Transverse colon (tissue), 4 donors: Measurements from ENCODE around the gene ADH6. TPM values are rescaled to one million over a fixed set of nuclear protein-coding genes. Genes with fewer than 3 reads are reported as not detected.

Experiments used
- DNase-seq: peaks from one replicate; pipeline ENCODE4 v3.0.0-alpha.2; 2019
- H3K27ac ChIP-seq, 4 donors: fragments of 200-600 bp; sonication (generic); 2 replicates each; pipeline ENCODE4 v1.5.1; 2016 to 2018; ENCODE audit warnings: inconsistent platforms in 4 of 4
- H3K27me3 ChIP-seq: fragments of 200-600 bp; sonication (generic); 2 replicates; pipeline ENCODE4 v1.5.1; 2017; ENCODE audit warnings: inconsistent platforms
- H3K36me3 ChIP-seq, 4 donors: fragments of 200-600 bp; sonication (generic); 2 replicates each; pipeline ENCODE4 v1.5.1; 2017 to 2019; ENCODE audit warnings: inconsistent platforms in 4 of 4
- H3K4me1 ChIP-seq, 4 donors: fragments of 200-600 bp; sonication (generic); 2 replicates each; pipeline ENCODE4 v1.5.1; 2017 to 2020; ENCODE audit warnings: inconsistent platforms in 4 of 4
- H3K4me3 ChIP-seq, 4 donors: fragments of 200-600 bp; sonication (generic); 1 replicate in 1 of 4; 2 replicates in 3 of 4; pipeline versions ENCODE4 v1.5.1 to v1.6.1; 2017 to 2019; ENCODE audit warnings: inconsistent platforms in 4 of 4
- H3K9me3 ChIP-seq, 2 donors: fragments of 200-600 bp; sonication (generic); 2 replicates each; pipeline ENCODE4 v1.5.1; 2017 to 2019; ENCODE audit warnings: inconsistent platforms in 2 of 2
- CTCF ChIP-seq, 5 experiments: fragments of 200-600 bp in 3 of 5; fragments of 450-650 bp in 2 of 5; sonication (generic) in 3 of 5; IDR thresholded peaks; 1 replicate in 2 of 5; 2 replicates in 3 of 5; pipeline ENCODE4 v1.5.1; 2016 to 2017; ENCODE audit warnings: antibody characterized with exemption in 5 of 5, inconsistent platforms in 3 of 5, mild to moderate bottlenecking in 2 of 5, moderate library complexity in 1 of 5
- EP300 ChIP-seq: sonication (generic); formaldehyde crosslinking; IDR thresholded peaks from one replicate; pipeline ENCODE4 v1.6.1; 2017; ENCODE audit warnings: antibody characterized with exemption, low read depth
- POLR2A ChIP-seq: fragments of 450-650 bp; IDR thresholded peaks from one replicate; pipeline ENCODE4 v1.6.1; 2016; ENCODE audit warnings: antibody characterized with exemption, mild to moderate bottlenecking, moderate library complexity
- POLR2AphosphoS5 ChIP-seq, 3 donors: sonication (generic); formaldehyde crosslinking; IDR thresholded peaks; one replicate each; pipeline ENCODE4 v1.6.1; 2016; ENCODE audit warnings: antibody characterized with exemption in 3 of 3
- WGBS, 2 donors: methylation state at CpG; one replicate each; pipeline ENCODE4 v1.1.5; 2018; ENCODE audit warnings: low coverage in 1 of 2; 5-methylcytosine and 5-hydroxymethylcytosine counted together
- in situ Hi-C, 4 donors: fragments of 200-750 bp; cut with MboI; loops; one replicate each; pipeline versions ENCODE4 v1.15.0 to v1.15.1; 2017; ENCODE audit warnings: low sequenced_read_pairs in 3 of 4, low pct_ligation_motif_present in 1 of 4, low pct_unique_long_range_greater_than_20kb in 1 of 4
- intact Hi-C: fragments of 100-400 bp; cut with DNase I; formaldehyde crosslinking; loops from one replicate; pipeline ENCODE4 v1.15.1; 2023; ENCODE audit warnings: low total_unique reads
- total RNA-seq, 4 donors: library from RNA; depleted of rRNA; stranded (reverse); fragments of >200 nt; gene quantifications; one replicate each; pipeline ENCODE4 v1.1.0, GENCODE V29; 2016

The ADH6 gene
- total RNA-seq, 4 donors from 2014 or later: 2.0 to 15.2 (median 8.6) TPM

- WGBS, 2 donors: 40 to 43% methylated on average over 1 of the region's 1 CpG
- no peaks in the 10 kb centered on the region for H3K27me3 ChIP-seq
- peak overlapping the region in 1 of 4 donors; percentile 32 for H3K4me3 ChIP-seq
- intact Hi-C loops (no loop called here), in situ Hi-C loops (no loop called here)
- peak overlapping the region; percentile 59 to 76 (median 72) for H3K27ac ChIP-seq
- TF ChIP-seq EP300 (no peak), POLR2AphosphoS5 (IDR thresholded peaks at IDR 0.05) (no peak), CTCF (IDR thresholded peaks at IDR 0.05) (no peak), POLR2A (no peak)
- peaks cover 8 to 31% (median 14%) of the 10 kb centered on the region in 4 donors for H3K4me1 ChIP-seq
- no peaks in the 10 kb centered on the region for H3K36me3 ChIP-seq
- H3K9me3 ChIP-seq: no peaks in the 10 kb centered on the region
- no peak for DNase-seq
These were observed 433 bp upstream of the ADH6 start for GRCh38 chr4:99219479-99219878.

GRCh38 chr4:99215521-99215920, 3.5 kb downstream of the ADH6 start:
- TF ChIP-seq CTCF (IDR thresholded peaks at IDR 0.05) (no peak), EP300 (no peak), POLR2AphosphoS5 (IDR thresholded peaks at IDR 0.05) (no peak), POLR2A (no peak)
- peaks cover 0 to 15% (median 5%) of the 10 kb centered on the region in 4 donors for H3K4me1 ChIP-seq
- in situ Hi-C loops (no loop called here), intact Hi-C loops (no loop called here)
- WGBS, 2 donors: 86 to 92% methylated on average over 3 of the region's 3 CpGs
- DNase-seq: no peak
- no peaks in the 10 kb centered on the region for H3K27me3 ChIP-seq
- no peak overlapping the region for H3K27ac ChIP-seq
- no peak overlapping the region for H3K4me3 ChIP-seq
- H3K36me3 ChIP-seq: no peaks in the 10 kb centered on the region
- H3K9me3 ChIP-seq: no peaks in the 10 kb centered on the region

- in situ Hi-C loops: no loop called here
- no peak for DNase-seq
- intact Hi-C loops: no loop called here
- TF ChIP-seq POLR2A (no peak), EP300 (no peak), POLR2AphosphoS5 (IDR thresholded peaks at IDR 0.05) (no peak), CTCF (IDR thresholded peaks at IDR 0.05) (no peak)
- Histone ChIP-seq H3K27me3 (no peaks in the 10 kb centered on the region), H3K27ac (no peak overlapping the region), H3K4me1 (peaks cover 0 to 10% (median 4%) of the 10 kb centered on the region in 4 donors), H3K36me3 (no peaks in the 10 kb centered on the region), H3K9me3 (no peaks in the 10 kb centered on the region), H3K4me3 (no peak overlapping the region)
These were observed 8.3 kb downstream of the ADH6 start for GRCh38 chr4:99210789-99211188.

GRCh38 chr4:99209671-99210070, 9.4 kb downstream of the ADH6 start:
- Histone ChIP-seq H3K4me3 (no peak overlapping the region), H3K27me3 (no peaks in the 10 kb centered on the region), H3K9me3 (no peaks in the 10 kb centered on the region), H3K4me1 (peaks cover 0 to 22% (median 11%) of the 10 kb centered on the region in 4 donors), H3K27ac (no peak overlapping the region), H3K36me3 (no peaks in the 10 kb centered on the region)
- no peak for TF ChIP-seq POLR2AphosphoS5 (IDR thresholded peaks at IDR 0.05)
- TF ChIP-seq EP300: no peak
- no peak for TF ChIP-seq CTCF (IDR thresholded peaks at IDR 0.05)
- no peak for TF ChIP-seq POLR2A
- intact Hi-C loops (loop anchor here (10.0 kb wide), 1 partner anchor 195 kb away; no protein-coding TSS in a partner anchor), in situ Hi-C loops (loop anchor here in 2 of 4 donors (10.0 kb wide), 1 partner anchor 195 kb away; no protein-coding TSS in a partner anchor)
- no peak for DNase-seq
- WGBS, 2 donors: 70 to 86% methylated on average over 1 of the region's 1 CpG
